HAP-1 (cell line): Measurements from ENCODE around the gene KIF1C.
"Not testable (repeated sequence)": the region's sequence is repeated elsewhere in the genome, so short reads cannot be mapped to it uniquely, and the experiment has no call there.

Experiments used
- DNase-seq, 2 experiments: peaks; one replicate each; pipeline ENCODE4 v3.0.0-alpha.2; 2016 to 2020; ENCODE audit warnings: low spot score in 2 of 2
- H3K27me3 ChIP-seq: fragments of 250-450 bp; sonication (Bioruptor Pico); 2 replicates; pipeline ENCODE4 v1.5.1; 2020; ENCODE audit warnings: low read depth, mild to moderate bottlenecking, moderate library complexity
- H3K36me3 ChIP-seq: fragments of 250-450 bp; sonication (Bioruptor Pico); replicated peaks from 2 replicates; pipeline ENCODE4 v1.5.1; 2020; ENCODE audit warnings: mild to moderate bottlenecking
- H3K4me1 ChIP-seq: fragments of 250-450 bp; sonication (Bioruptor Pico); 2 replicates; pipeline ENCODE4 v1.5.1; 2020; ENCODE audit warnings: mild to moderate bottlenecking
- H3K4me3 ChIP-seq: fragments of 250-450 bp; sonication (Bioruptor Pico); 2 replicates; pipeline ENCODE4 v1.5.1; 2020; ENCODE audit warnings: mild to moderate bottlenecking, moderate library complexity
- H3K9me3 ChIP-seq: fragments of 250-450 bp; sonication (Bioruptor Pico); 2 replicates; pipeline ENCODE4 v1.5.1; 2020; ENCODE audit warnings: mild to moderate bottlenecking, moderate library complexity
- in situ Hi-C: fragments of 300-500 bp; cut with MboI; formaldehyde crosslinking; loops from 3 replicates; pipeline ENCODE4 v1.14.3; 2020; ENCODE audit warnings: low sequenced_read_pairs, inconsistent platforms, mixed read lengths

The KIF1C gene

GRCh38 chr17:5055543-5055942 is 57.8 kb downstream of the KIF1C start:
- in situ Hi-C loops = no loop called here

GRCh38 chr17:5065227-5065744 is 67.5 kb downstream of the KIF1C start:
- Histone ChIP-seq H3K4me1 (no peaks in the 10 kb centered on the region), H3K27me3 (no peaks in the 10 kb centered on the region), H3K9me3 (no peaks in the 10 kb centered on the region), H3K36me3 (no peaks in the 10 kb centered on the region), H3K4me3 (no peak overlapping the region)
- no peak for DNase-seq
- in situ Hi-C loops = loop anchor here (10.0 kb wide), 1 partner anchor 150 kb away; no protein-coding TSS in a partner anchor

More at GRCh38 chr17:5055543-5055942, 57.8 kb downstream of the KIF1C start:
- DNase-seq = no peak
- H3K4me1 ChIP-seq = no peaks in the 10 kb centered on the region
- no peak overlapping the region for H3K4me3 ChIP-seq
- H3K36me3 ChIP-seq = no peaks in the 10 kb centered on the region
- no peaks in the 10 kb centered on the region for H3K9me3 ChIP-seq
- H3K27me3 ChIP-seq = no peaks in the 10 kb centered on the region

DNA sequence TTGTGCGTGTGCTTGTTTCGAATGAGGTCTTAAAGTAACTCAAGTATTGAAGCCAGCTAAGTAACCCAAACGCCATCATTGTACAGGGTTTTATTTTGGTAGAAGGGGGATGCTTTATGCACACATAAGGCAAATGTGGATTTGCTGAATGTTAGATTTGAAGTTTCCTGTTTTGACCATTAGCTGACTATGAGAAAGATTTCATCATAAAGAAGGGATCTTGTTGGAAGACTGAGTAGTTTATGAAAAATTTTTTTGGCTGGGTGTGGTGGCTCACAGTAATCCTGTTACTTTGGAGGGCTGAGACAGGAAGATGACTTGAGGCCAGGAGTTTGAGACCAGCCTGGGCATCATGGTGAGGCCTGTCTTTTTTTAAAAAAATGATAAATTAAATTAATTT is 70.5 kb downstream of the KIF1C start:
- no peaks in the 10 kb centered on the region for H3K4me1 ChIP-seq
- no peak for DNase-seq
- H3K36me3 ChIP-seq = no peaks in the 10 kb centered on the region
- H3K4me3 ChIP-seq = no peak overlapping the region
- in situ Hi-C loops = loop anchor here (10.0 kb wide), 1 partner anchor 153 kb away; no protein-coding TSS in a partner anchor
- no peaks in the 10 kb centered on the region for H3K27me3 ChIP-seq
- no peaks in the 10 kb centered on the region for H3K9me3 ChIP-seq

DNA sequence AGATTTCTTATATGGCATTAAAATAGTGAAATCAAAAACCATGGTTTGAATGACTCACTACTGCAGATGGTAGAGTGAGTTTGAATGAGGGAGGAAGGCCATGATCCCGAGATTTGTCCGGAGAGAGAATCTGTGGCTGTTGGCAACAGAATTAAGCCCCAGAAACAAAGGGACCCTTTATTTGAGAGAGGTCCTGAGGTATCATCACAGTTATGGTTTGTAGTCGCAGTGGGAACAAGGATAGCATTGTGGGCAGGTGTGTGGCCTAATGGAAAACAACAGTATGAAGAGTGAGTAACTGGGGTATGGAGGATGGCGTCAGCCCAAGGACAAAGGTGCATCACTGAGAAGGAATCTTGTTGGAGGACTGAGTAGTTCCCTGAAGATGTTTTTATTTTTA is 72.0 kb downstream of the KIF1C start:
- H3K27me3 ChIP-seq = no peaks in the 10 kb centered on the region
- in situ Hi-C loops = loop anchor here (10.0 kb wide), 1 partner anchor 155 kb away; no protein-coding TSS in a partner anchor
- no peaks in the 10 kb centered on the region for H3K36me3 ChIP-seq
- no peaks in the 10 kb centered on the region; the same call in 1 of the 2 replicates for H3K9me3 ChIP-seq
- DNase-seq = no peak
- peaks cover 6% of the 10 kb centered on the region for H3K4me1 ChIP-seq
- no peak overlapping the region for H3K4me3 ChIP-seq

DNA sequence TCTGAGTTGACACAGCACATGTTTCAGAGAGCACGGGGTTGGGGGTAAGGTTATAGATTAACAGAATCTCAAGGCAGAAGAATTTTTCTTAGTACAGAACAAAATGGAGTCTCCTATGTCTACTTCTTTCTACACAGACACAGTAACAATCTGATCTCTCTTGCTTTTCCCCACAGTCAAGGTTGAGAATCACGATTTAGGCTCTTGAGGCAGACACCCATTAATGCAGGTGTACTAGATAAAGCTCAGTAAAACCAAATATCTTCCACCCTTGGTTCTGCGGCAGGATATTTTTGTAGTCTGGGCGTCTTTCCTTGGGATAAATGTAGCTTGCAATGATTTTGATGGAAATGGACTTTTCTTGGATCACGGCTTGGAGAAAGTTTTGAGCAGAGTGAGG is 77.7 kb downstream of the KIF1C start:
- H3K36me3 ChIP-seq, DNase-seq, in situ Hi-C loops, H3K4me3 ChIP-seq, H3K27me3 ChIP-seq: not testable (repeated sequence)
- Histone ChIP-seq H3K9me3 (peaks cover 16% of the 10 kb centered on the region), H3K4me1 (peaks cover 13% of the 10 kb centered on the region)

DNA sequence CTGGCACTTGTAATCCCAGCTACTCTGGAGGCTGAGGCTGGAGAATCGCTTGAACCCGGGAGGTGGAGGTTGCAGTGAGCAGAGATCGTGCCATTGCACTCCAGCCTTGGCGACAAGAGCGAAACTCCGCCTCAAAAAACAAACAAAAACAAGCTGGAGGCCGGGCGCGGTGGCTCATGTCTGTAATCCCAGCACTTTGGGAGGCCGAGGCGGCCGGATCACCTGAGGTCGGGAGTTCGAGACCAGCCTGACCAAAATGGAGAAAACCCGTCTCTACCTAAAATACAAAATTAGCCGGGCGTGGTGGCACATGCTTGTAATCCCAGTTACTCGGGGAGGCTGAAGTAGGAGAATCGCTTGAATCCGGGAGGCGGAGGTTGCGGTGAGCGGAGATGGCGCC is 79.5 kb downstream of the KIF1C start:
- DNase-seq, H3K27me3 ChIP-seq, H3K4me3 ChIP-seq, in situ Hi-C loops, H3K36me3 ChIP-seq: not testable (repeated sequence)
- Histone ChIP-seq H3K4me1 (peaks cover 13% of the 10 kb centered on the region), H3K9me3 (peaks cover 16% of the 10 kb centered on the region)

GRCh38 chr17:5077781-5078105 is 80.0 kb downstream of the KIF1C start:
- peaks cover 13% of the 10 kb centered on the region for H3K4me1 ChIP-seq
- no peaks in the 10 kb centered on the region for H3K36me3 ChIP-seq
- no peak for DNase-seq
- H3K4me3 ChIP-seq = no peak overlapping the region
- no peaks in the 10 kb centered on the region for H3K27me3 ChIP-seq
- in situ Hi-C loops = no loop called here
- peaks cover 16% of the 10 kb centered on the region for H3K9me3 ChIP-seq
